Stimulated activated CD4-positive, alpha-beta T cell treated with anti-CD3 and anti-CD28 coated beads, TNF-alpha, amount 100 ng/mL, for 1 hour (primary cell): ENCODE results near the gene DOCK2.
"Not testable (repeated sequence)": the region's sequence is repeated elsewhere in the genome, so short reads cannot be mapped to it uniquely, and the experiment has no call there.

Experiments used
- DNase-seq, 3 donors: peaks; one replicate each; pipeline ENCODE4 v3.0.0-alpha.2; 2020; ENCODE audit warnings: low read depth in 3 of 3, low spot score in 1 of 3

The DOCK2 gene

DNA sequence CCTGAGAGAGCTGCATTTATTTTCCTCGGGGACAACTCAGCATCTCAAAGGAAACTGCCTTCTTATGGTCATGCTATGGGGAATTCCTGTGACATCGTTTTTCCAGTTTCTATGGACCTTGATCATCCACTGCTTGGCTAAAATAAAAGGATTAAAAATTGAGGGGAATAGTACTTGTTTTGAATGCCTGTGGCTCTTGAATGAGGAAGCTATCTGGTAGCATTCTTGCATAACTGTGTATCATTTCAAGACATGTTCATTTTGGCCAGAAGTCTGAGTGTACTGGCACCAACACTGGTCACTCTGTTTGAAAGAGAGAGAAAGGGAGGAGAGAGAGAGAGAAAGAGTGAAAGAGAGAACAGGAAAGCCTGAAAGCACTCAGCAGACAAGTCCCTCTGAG, 116.7 kb downstream of the DOCK2 start:
- DNase-seq, result no peak

DNA sequence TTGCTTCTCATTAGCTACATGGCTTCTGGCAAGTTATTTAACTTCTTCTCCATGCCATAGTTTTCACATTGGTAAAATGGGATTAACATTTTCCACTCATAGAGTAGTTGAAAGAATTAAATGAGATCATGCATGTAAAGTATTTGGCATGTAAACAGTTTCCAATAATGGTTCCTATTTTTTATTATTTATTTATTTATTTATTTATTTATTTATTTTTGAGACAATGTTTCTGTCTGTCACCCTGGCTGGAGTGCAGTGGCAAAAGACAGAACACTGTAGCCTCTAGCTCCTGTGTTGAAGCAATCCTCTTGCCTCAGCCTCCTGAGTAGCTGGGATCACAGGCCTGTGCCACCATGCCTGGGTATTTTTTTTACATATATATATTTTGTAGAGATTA, 117.7 kb downstream of the DOCK2 start:
- DNase-seq, result no peak

DNA sequence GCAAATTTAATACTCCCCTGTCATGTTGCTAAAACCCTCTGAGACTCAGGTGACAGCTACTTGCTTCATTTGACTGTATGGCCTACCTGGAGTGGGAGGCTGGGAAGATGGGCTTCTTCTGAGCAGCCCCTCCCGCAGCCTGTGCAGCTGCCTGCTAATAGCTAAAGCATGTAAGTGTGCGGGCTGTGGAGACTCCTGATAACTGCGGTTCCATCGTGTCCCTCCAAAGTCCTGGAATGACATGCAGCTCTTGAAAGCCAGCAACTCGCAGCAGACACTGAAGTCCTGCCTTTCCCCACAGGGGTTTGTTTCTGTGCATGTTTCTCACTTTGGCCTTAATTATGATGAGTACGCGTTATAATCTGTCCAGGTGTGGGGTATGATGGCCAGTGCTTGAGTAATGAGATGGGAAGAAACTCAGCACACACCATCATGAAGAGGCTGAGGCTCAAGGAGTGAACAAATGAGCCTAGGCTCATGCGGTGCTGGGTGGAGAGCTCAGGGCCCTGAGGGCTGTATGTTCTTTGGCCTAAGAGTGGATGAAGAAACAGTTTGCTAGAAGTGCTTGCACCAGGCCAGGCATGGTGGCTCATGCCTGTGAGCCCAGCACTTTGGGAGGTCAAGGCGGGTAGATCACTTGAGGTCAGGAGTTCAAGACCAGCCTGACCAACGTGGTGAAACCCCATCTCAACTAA, 119.1 kb downstream of the DOCK2 start:
- no peak for DNase-seq

DNA sequence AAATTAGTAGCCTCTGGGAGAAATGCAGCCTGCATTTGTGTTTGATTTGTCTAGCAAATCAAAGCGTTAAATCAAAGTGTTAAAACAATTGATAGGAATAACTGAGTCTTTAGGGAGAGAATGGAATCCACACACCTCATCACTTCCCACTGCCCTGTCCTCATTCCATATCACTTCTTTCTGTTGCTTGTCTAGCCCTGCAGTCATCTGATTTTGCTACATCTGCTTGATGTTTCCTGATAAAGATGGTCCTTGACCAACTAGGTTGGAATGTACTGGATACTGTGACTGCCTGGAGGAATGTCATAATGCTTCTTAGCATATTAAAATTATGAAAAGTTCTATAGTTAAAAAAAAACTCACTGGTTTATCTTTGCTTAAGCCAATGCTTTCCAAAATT, 119.9 kb downstream of the DOCK2 start:
- no peak for DNase-seq

DNA sequence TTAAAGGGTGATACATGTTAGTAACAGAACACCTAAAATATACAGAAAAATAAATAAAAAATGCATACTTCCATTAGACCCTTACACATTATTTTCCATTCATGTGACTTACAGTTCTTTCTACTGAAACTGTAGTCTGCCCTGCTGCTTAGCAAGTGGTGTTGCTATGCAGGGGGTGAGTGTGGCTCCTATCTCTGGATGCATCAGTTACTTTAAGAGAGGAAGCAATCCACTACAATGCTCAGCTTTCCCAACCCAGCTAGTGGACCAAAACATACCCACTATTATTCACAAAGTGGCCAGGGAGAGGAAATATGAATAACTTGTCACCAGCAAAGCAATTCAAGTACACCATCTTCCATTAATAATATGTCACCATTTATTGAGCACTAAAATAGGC, 121.8 kb downstream of the DOCK2 start:
- no peak for DNase-seq

DNA sequence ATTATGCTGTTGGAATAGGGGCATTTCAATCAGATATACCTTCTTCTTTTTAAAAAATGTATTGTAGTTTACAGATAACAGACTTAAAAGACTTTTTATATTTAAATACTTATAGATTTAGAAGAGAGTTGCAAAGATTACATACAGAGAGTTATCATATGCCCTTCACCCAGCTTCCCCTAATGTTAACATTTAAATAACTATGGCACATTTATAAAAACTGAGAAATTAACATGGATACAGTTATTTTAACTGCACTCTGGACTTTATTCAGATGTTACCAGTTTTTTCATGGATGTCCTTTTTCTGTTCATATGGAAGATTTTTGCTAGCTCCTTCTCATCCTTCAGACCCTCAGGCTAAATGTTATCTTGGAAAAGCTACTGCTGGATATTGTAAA, 123.2 kb downstream of the DOCK2 start:
- DNase-seq, result no peak

DNA sequence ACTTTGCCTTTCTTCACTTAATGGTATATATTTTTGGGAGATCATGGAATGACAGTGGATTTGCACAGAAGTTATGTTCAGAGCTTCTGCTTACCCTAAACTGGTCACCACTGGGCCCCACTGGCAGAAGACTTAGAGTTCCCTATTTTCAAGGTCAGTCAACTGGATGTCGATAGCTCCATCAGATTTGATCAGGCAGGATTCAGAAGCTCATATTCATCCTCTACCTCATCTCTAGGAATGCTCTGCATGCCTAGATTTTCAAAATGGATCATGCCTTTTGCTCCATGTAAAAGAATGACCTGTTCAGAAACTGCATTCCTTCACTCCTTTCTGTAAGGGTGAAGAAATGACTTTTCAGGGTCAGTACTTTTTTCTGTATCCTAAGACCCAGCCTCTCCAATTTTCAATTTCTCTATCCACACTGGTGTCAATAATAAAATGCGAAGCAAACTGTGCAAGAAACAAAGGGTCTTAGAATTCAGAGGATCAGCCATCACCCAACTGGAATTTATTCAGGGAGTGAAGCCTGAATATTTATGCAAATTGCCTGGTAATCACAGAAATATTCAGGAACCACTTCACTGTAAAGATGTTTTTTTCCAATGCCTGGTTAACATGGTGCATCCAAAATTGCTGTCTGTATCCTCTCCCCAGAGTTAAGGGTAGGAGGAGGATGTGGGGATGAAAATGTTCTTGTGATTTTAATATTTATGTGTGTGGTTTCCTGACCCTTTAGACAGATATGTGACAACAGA, 125.4 kb downstream of the DOCK2 start:
- DNase-seq, result no peak

DNA sequence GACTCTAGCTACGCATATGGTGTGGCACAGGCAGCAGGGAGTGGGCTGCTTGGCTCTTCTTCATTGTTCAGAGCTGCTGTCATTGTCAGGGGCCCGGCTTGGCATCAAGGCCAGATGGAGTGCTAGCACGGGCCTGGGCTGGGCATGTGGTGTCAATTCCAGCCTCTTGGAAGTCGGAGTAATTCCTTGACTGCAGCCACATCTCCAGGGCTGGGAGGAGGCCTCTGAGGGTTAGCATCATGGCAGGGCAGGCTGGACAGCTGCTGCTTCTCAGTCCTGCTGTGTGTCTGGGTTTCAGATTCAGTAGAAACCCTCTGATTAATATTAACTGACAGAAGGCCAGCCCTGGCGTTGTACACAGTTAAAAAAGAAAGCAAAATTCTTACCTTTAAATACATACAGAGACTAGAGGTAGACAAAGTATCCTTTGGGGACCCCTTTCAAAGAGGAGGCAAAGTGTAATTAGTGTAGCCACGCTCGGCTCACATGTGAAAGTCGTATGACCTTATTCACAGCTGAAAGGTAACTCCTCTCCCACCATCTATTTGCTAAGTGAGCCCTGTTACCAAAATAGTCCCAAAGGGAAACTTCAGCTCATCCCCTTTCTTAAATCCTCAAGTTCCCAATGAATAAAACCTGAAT, 126.4 kb downstream of the DOCK2 start:
- DNase-seq, result no peak

DNA sequence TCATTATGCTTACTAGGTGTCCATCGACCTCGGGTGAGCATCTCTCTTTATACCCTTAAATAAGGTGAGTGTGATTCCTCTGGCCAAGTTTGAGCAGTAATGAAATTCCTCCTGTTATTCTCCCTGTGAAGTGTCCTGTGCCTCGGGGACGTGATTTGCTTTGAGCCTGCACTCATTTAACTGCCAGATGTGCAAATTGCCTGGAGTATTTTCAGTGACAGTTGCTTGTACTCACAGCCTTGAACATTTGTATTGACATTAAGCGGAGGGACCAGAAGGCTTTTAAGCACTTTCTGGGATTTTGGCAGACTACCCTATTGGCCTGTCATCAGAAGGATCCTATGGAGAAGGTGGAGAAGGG, 126.9 kb downstream of the DOCK2 start:
- no peak for DNase-seq

DNA sequence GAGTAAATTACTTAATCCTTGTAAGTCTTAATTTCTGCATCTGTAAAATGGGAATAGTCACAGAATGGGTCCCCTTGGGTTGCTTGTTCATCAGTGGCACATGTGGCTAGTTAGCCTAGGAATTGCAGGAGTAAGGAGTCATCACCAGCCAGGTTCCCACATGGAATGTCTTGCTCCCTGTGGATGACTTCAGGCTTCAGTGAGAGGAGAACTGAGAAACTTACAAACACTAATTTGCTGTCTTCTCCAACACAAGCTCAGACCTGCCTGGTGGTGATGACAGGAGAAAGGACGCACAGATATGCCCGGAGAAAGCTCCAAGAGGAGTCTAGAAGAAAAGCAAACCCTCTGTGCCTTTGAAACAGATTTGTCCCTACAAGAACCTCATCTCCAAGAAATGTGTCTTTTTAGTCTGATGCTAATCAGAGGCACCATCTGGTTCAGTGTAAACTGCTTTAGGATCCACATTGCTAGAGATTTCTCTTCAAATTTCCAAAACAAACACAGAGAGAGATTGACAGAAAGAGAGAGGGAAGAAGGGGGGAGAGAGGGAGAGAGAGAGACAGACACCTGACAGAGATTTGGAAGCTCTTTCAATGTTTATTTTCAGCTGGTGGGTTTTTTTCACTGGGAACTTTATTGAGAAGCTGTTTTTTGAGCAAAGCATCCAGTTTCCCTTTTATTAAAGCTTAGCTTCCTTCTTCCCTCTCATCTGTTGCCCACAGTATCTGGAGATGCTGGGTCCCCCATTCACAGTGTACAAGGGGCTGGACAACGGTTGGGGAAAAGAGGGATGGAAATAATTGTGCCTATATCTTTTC, 128.3 kb downstream of the DOCK2 start:
- no peak for DNase-seq

DNA sequence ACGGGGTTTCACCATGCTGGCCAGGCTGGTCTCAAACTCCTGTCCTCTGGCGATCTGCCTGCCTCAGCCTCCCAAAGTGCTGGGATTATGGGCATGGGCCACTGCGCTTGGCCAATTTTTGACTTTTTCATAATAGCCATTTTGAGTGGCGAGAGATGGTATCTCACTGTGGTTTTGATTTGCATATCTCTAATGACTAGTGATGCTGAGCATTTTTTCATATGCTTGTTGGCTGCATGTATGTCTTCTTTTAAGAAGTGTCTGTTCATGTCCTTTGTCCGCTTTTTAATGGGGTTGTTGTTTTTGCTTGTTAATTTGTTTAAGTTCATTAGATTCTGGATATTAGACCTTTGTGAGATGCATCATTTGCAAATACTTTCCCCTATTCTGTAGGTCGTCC, 129.9 kb downstream of the DOCK2 start:
- DNase-seq, result not testable (repeated sequence)

DNA sequence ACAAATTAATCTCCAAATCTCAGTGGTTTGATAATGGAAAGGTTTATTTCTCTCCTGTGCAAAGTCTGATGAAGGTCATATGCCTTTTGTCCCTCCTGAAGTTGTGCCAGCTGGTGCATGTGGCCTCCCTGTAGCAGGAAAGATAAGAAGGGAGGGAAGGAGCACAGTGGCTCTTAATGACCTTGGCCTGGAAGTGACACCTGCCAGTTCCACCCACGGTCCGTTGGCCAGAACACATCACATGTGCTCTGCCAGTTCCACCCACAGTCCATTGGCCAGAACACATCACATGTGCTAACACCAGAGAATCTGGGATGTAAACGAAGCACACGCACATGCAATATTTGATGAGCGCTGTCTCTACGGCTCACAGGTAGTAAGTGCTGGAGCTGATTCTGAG, 130.9 kb downstream of the DOCK2 start:
- no peak for DNase-seq

DNA sequence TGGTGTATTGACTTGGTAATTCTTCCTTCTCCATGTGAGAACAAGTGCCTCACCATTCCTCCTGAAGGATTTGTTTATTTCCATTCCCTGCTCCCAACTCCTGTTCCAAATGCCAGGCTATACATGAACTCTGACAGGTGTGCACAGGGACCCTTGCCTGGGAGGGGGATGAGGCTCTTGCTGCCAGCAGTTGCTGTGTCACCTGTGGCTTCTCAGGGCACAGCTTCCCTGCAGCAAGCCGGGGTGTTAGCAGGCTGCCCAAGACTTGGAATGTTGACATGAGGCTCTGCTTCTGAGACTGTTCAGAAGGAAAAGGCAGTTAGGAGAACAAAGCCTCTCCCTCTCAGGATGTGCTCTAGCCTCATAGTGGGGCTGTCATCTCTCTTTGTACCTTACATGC, 131.3 kb downstream of the DOCK2 start:
- no peak for DNase-seq

DNA sequence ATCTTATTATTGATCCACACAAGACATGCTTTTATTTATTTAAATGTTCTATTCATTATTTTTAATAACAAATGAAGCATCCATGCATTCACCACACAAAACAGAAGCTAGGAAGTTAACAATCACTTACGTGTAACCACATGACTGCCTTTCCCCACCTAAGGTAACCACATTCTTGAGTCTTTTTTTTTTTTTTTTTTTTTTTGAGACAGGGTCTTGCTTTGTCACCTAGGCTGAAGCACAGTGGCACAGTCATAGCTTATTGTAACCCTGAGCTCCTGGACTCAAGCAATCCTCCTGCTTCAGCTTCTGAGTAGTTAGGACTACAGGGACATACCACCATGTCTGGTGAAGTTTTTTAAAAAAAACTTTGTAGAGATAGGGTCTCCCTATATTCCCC, 133.0 kb downstream of the DOCK2 start:
- DNase-seq, result no peak

DNA sequence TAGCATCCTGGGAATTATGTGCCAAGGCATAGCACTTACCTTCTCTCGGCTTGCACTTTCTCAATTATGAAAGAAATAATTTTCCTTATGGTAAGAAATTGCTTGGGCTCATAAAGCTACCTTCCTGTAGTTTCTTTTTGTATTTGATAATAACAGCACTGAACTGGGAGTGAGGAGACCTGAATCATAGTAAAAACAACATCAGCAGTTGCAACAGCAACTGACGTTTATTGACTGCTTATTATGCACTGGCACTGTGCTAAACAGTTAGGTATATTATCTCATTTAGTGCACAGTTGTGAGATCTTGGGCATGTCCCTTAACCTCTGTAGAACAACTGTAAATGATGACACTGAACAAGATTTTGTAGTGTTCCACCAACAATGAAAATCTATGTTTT, 135.2 kb downstream of the DOCK2 start:
- no peak for DNase-seq

DNA sequence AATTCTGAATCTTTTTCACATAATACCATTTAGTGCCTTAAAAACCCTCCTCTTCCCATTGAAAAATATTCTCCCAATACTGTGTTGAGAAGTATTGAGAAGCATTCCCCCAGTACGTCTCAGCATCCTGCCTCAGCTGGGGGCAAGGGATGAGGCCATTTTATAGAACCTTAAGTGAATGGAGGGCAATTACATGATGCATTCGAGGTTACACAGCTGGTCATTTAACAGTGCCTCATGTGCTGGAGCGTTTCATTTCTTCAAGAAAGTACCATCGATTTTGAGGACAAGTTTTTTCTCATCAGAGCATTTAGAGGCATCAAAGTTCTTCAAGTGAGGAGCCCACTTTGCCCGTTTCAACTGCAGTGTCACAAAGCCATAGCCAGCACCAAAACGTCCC, 135.6 kb downstream of the DOCK2 start:
- no peak for DNase-seq

DNA sequence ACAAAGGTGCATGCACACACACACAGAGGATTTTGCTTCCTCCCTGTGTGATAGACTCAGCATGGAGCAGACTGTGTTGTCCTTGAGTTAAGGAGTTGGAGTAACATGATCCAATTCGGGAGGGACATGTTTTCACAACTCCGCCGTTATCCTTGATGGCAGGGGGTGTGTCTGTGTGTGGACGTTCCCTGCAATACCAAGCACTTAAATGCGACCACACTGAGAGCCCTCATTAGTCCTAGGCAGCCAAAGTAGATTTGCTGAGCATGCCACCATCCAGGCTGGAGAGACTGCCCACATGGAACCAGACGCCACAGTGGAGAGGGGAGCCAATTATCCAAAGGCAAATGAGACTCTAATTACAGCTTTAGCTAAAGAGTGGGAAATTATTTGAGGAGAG, 140.1 kb downstream of the DOCK2 start:
- no peak for DNase-seq

DNA sequence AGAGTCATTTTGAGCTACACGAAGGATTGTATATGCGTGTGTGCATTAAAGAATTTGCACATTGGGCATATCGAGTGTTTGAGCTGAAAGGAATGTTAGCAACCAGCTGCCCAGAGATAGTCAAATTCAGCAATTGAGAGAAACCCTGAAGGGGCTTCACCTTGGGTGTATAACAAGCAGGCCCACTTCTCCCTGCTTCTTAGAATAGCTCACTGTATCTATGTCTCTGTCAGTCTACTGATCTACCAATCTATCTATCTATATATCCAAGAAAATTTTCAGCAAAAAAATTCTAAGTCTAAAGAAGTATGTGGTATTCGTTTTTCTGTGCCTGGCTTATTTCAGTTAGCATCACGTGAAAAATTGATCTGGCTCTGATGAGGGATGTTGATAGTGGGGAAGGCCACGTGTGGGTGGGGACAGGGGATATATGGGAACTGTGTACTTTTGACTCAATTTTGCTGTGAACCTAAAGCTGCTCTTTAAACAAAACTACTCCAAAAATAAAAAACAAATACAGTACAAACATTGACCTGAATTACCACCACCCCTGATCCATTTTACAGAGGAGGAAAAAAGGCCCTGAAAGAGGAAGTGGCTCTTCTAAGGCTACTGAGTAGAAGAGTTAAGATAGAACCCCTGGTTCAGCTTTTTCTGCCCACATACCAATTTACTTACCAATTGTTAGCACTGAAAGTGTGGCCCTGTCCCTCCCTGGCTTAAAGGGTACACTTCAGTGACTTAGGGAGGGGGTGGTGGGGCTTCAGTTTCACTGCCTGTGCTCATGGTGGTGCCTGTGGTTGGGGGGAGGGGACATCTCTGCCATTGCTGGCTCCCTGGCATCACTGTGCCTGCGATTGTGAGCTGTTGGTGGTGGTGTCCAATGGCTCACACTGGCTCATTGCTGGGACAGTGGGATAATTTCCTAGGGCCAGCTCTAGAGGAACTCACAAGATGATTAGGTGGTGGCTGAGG, 141.8 kb downstream of the DOCK2 start:
- no peak for DNase-seq

DNA sequence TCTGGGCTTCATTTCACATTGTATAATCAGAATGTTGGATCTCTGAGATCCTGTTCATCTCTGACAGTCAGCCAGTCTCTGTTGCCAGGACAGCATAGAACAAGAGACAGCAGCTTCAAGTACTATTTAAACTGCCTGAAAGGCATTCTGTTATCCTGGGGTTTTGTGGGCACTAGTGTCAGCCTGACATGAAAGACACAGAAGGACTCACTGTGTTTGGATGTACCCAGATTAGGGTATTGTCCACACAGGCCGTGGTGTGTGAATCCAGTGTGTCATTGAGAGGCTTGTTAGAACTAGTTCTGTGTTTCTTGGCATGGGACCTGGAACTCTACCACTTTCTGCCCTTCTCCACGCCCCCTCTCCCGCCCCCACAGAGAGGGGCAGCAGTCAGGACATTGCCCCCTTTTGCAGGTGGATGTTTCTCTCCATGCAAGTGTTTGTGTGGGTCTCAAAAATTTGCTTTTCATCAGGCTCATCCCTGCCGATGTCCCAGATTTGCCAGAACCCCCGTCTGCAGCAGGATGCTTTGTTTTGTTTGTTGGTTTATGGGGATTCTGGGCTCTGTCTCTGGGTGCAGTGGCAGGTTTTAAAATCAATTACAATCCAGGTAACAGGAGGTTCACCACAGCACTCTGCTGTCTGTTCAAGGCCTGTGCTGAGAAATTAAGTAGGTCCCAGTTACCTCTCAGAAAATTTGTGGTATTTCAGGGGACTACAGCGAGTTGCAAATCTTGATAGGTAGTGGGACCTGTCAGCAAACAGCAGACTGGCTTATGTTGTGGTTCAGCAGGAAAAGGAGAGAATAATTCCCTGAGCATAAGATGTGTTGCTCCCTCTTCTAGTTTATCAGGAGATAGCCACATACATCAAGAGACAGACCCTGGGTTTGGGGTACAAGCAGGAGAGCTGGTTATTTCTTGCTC, 144.6 kb downstream of the DOCK2 start:
- DNase-seq, result no peak
